CD14-positive monocyte (primary cell): ENCODE data around the gene DES. TPM values are rescaled to one million over a fixed set of nuclear protein-coding genes. Genes with fewer than 3 reads are reported as not detected.

ENCODE experiments used
- DNase-seq, 3 donors: peaks; one replicate each; pipeline ENCODE4 v3.0.0-alpha.2; 2011 to 2022
- H2AFZ ChIP-seq: 2 replicates; pipeline ENCODE4 v1.6.0; 2012; ENCODE audit warnings: mild to moderate bottlenecking, low read depth, low read length, inconsistent platforms; ENCODE audit not compliant: insufficient read depth, poor library complexity, severe bottlenecking
- H3K27ac ChIP-seq, 2 donors: 1 replicate in 1 of 2; 2 replicates in 1 of 2; pipeline ENCODE4 v1.5.1; 2012 to 2013; ENCODE audit warnings: low read length in 2 of 2, control low read depth in 1 of 2, inconsistent platforms in 1 of 2, low read depth in 1 of 2, mild to moderate bottlenecking in 1 of 2
- H3K27me3 ChIP-seq, 2 donors: one replicate each; pipeline versions ENCODE4 v1.6.0 to v1.6.1; 2011 to 2013; ENCODE audit warnings: low read length in 2 of 2; ENCODE audit not compliant: control insufficient read depth in 2 of 2, insufficient read depth in 2 of 2
- H3K36me3 ChIP-seq, 2 donors: replicated peaks in 1 of 2; 1 replicate in 1 of 2; 2 replicates in 1 of 2; pipeline versions ENCODE4 v1.5.1 to v1.6.1; 2012 to 2013; ENCODE audit warnings: low read length in 2 of 2, control low read depth in 1 of 2, inconsistent platforms in 1 of 2, mild to moderate bottlenecking in 1 of 2; ENCODE audit not compliant: insufficient read depth in 2 of 2, control insufficient read depth in 1 of 2
- H3K4me1 ChIP-seq, 2 donors: 1 replicate in 1 of 2; 2 replicates in 1 of 2; pipeline versions ENCODE4 v1.5.1 to v1.6.1; 2012 to 2013; ENCODE audit warnings: low read length in 2 of 2, control low read depth in 1 of 2, inconsistent platforms in 1 of 2, mild to moderate bottlenecking in 1 of 2, moderate library complexity in 1 of 2; ENCODE audit not compliant: insufficient read depth in 2 of 2, control insufficient read depth in 1 of 2
- H3K4me2 ChIP-seq: replicated peaks from 2 replicates; pipeline ENCODE3; 2012; ENCODE audit warnings: low read length, moderate library complexity, mild to moderate bottlenecking; ENCODE audit not compliant: poor library complexity, severe bottlenecking; ENCODE audit errors: extremely low read depth
- H3K4me3 ChIP-seq, 3 experiments: fragments of 200-600 bp in 1 of 3; sonication (generic) in 1 of 3; replicated peaks in 1 of 3; 1 replicate in 2 of 3; 2 replicates in 1 of 3; pipeline ENCODE4 v1.5.1; 2011 to 2013; ENCODE audit warnings: low read length in 3 of 3, mild to moderate bottlenecking in 3 of 3, control low read depth in 2 of 3, low read depth in 2 of 3, inconsistent platforms in 1 of 3, moderate library complexity in 1 of 3
- H3K79me2 ChIP-seq: 2 replicates; pipeline ENCODE4 v1.6.0; 2012; ENCODE audit warnings: mild to moderate bottlenecking, control low read depth, inconsistent platforms, low read length, moderate library complexity; ENCODE audit not compliant: insufficient read depth
- H3K9ac ChIP-seq: 2 replicates; pipeline ENCODE4 v1.6.0; 2017; ENCODE audit warnings: low read length, mild to moderate bottlenecking; ENCODE audit not compliant: insufficient read depth, poor library complexity, severe bottlenecking
- H3K9me3 ChIP-seq, 2 donors: replicated peaks in 1 of 2; 1 replicate in 1 of 2; 2 replicates in 1 of 2; pipeline versions ENCODE4 v1.5.1 to v1.6.1; 2012 to 2013; ENCODE audit warnings: low read length in 2 of 2, control low read depth in 1 of 2; ENCODE audit not compliant: control insufficient read depth in 1 of 2, insufficient read depth in 1 of 2
- H4K20me1 ChIP-seq: 2 replicates; pipeline ENCODE4 v1.6.0; 2012; ENCODE audit warnings: mild to moderate bottlenecking, low read length, control low read depth, moderate library complexity; ENCODE audit not compliant: insufficient read depth
- H3K27ac Mint-ChIP-seq, 7 donors: one replicate each; pipeline ENCODE4 v1.8.0; 2020; ENCODE audit warnings: mild to moderate bottlenecking in 7 of 7, mixed read lengths in 7 of 7, moderate library complexity in 6 of 7, inconsistent platforms in 2 of 7
- H3K27me3 Mint-ChIP-seq, 3 donors: one replicate each; pipeline ENCODE4 v1.8.0; 2021 to 2022; ENCODE audit warnings: low read depth in 3 of 3, mild to moderate bottlenecking in 3 of 3, mixed read lengths in 3 of 3, moderate library complexity in 3 of 3, inconsistent platforms in 1 of 3
- H3K36me3 Mint-ChIP-seq, 2 donors: one replicate each; pipeline ENCODE4 v1.8.0; 2020; ENCODE audit warnings: mixed read lengths in 2 of 2, inconsistent platforms in 1 of 2, mild to moderate bottlenecking in 1 of 2
- H3K4me1 Mint-ChIP-seq: one replicate; pipeline ENCODE4 v1.8.0; 2020; ENCODE audit warnings: mild to moderate bottlenecking, mixed read lengths
- H3K4me3 Mint-ChIP-seq, 2 donors: one replicate each; pipeline ENCODE4 v1.8.0; 2020; ENCODE audit warnings: mild to moderate bottlenecking in 2 of 2, mixed read lengths in 2 of 2, moderate library complexity in 1 of 2
- H3K9me3 Mint-ChIP-seq, 7 donors: one replicate each; pipeline ENCODE4 v1.8.0; 2020 to 2022; ENCODE audit warnings: mixed read lengths in 7 of 7, mild to moderate bottlenecking in 6 of 7, moderate library complexity in 6 of 7, inconsistent platforms in 2 of 7
- CTCF ChIP-seq: fragments of 200-600 bp; IDR thresholded peaks from one replicate; pipeline ENCODE4 v1.8.0; 2022; ENCODE audit warnings: antibody characterized with exemption, mild to moderate bottlenecking
- WGBS: methylation state at CpG from one replicate; pipeline ENCODE4 v1.1.5; 2013; ENCODE audit warnings: missing lambda C conversion rate; ENCODE audit not compliant: insufficient coverage; 5-methylcytosine and 5-hydroxymethylcytosine counted together
- intact Hi-C, 2 donors: fragments of 100-400 bp; cut with micrococcal nuclease; formaldehyde crosslinking; loops; one replicate each; pipeline versions ENCODE4 v1.15.0 to v1.15.1; 2023
- polyA plus RNA-seq, 3 donors: library from polyadenylated mRNA; depleted of rRNA in 1 of 3; unstranded in 2 of 3; stranded (reverse) in 1 of 3; fragments of 300-500 nt in 2 of 3; fragments of >200 nt in 1 of 3; fragmentation: Illumina TruSeq in 2 of 3; gene quantifications; 1 replicate in 2 of 3; 2 replicates in 1 of 3; pipeline ENCODE4 v1.2.3, GENCODE V29; 2012 to 2021

The DES gene
- polyA plus RNA-seq, 3 donors, result 2.4 to 4.0 (median 2.4) TPM

GRCh38 chr2:219453671-219454590 is 35.8 kb downstream of the DES start:
- Mint-ChIP-seq H3K27me3 (peaks cover 25 to 31% (median 25%) of the 10 kb centered on the region in 3 donors), H3K4me1 (peaks cover 8% of the 10 kb centered on the region), H3K27ac (peak overlapping the region in 1 of 7 donors; percentile 15), H3K36me3 (no peaks in the 10 kb centered on the region), H3K9me3 (peaks cover 0 to 2% (median 0%) of the 10 kb centered on the region in 7 donors), H3K4me3 (no peak overlapping the region)
- no CpG with 5 or more reads among the region's 10 CpGs for WGBS
- Histone ChIP-seq H3K9me3 (no peaks in the 10 kb centered on the region), H3K79me2 (no peaks in the 10 kb centered on the region), H3K4me3 (no peak overlapping the region), H3K27ac (no peak overlapping the region), H3K9ac (no peak overlapping the region), H3K36me3 (no peaks in the 10 kb centered on the region), H3K4me1 (peaks cover 0 to 6% of the 10 kb centered on the region in 2 donors), H4K20me1 (no peaks in the 10 kb centered on the region), H2AFZ (no peak overlapping the region), H3K4me2 (no peak overlapping the region), H3K27me3 (peaks cover 13 to 23% of the 10 kb centered on the region in 2 donors)
- intact Hi-C loops, result no loop called here
- DNase-seq, result no peak
- no peak for TF ChIP-seq CTCF

DNA sequence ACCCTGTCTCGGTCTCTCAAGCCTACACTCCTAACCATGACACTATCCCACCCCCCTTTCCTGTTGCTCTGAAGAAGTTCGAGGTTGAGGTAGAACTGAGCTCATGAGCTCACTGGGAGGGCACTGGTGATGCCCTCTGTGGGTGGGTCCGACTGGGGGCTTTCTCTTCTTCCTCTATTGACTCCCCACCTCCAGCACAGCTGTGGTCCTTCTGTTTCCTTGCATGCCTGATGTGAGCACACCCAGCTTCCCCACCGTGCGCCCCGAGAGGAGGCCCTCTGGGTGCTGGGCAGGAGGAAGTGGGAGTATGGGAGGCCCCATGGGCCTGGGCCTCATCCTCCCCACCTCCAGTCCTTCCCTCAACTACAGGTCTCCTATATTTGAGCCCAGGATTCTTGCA is 37.4 kb downstream of the DES start:
- H3K27ac Mint-ChIP-seq, result peak overlapping the region in 1 of 7 donors; percentile 38
- peaks cover 8% of the 10 kb centered on the region for H3K4me1 Mint-ChIP-seq
- H3K36me3 Mint-ChIP-seq, result no peaks in the 10 kb centered on the region
- TF ChIP-seq CTCF, result no peak
- H4K20me1 ChIP-seq, result no peaks in the 10 kb centered on the region
- H2AFZ ChIP-seq, result no peak overlapping the region
- no peak overlapping the region for H3K4me2 ChIP-seq
- no peak overlapping the region for H3K4me3 Mint-ChIP-seq
- no peak overlapping the region for H3K27ac ChIP-seq
- no peak overlapping the region for H3K9ac ChIP-seq
- H3K4me1 ChIP-seq, result peaks cover 0 to 6% of the 10 kb centered on the region in 2 donors
- no peaks in the 10 kb centered on the region for H3K79me2 ChIP-seq
- no CpG with 5 or more reads among the region's 6 CpGs for WGBS
- H3K36me3 ChIP-seq, result no peaks in the 10 kb centered on the region
- peaks cover 1 to 7% of the 10 kb centered on the region in 2 donors for H3K27me3 ChIP-seq
- intact Hi-C loops, result loop anchor here in 1 of 2 donors (5.0 kb wide), 1 partner anchor 77 kb away; no protein-coding TSS in a partner anchor
- DNase-seq, result no peak
- peaks cover 13 to 17% (median 17%) of the 10 kb centered on the region in 3 donors for H3K27me3 Mint-ChIP-seq
- no peaks in the 10 kb centered on the region for H3K9me3 Mint-ChIP-seq
- H3K4me3 ChIP-seq, result no peak overlapping the region
- no peaks in the 10 kb centered on the region for H3K9me3 ChIP-seq
